ENCODE results near the gene JDP2. TPM values are rescaled to one million over a fixed set of nuclear protein-coding genes. Genes with fewer than 3 reads are reported as not detected.
A peak's percentile ranks its signal among the peaks of the same experiment; 100 is the strongest.

Gene JDP2
- total and polyA plus RNA-seq, 2 of the 4 experiments (the other 2 are of a cell fraction) = 35.7 to 38.4 TPM

- H3K4me1 ChIP-seq (ENCODE audit: control insufficient read depth, insufficient read depth, low read length) = peaks cover 26% of the 10 kb centered on the region
- no peak overlapping the region for H2BK15ac ChIP-seq (ENCODE audit: low read depth, low read length)
- H3K4ac ChIP-seq (ENCODE audit: low read depth, low read length) = no peak overlapping the region
- CTCF ChIA-PET = no interaction called here
- peaks cover 38 to 87% of the 10 kb centered on the region in 2 experiments for H3K79me1 ChIP-seq (ENCODE audit: low read depth in 1 of 2, low read length in 2 of 2)
- intact Hi-C loops (cut with micrococcal nuclease) (no loop called here), dilution Hi-C loops (cut with HindIII; ENCODE audit: low sequenced_read_pairs, unreplicated experiment) (no loop called here), in situ Hi-C loops (cut with MboI; ENCODE audit: low sequenced_read_pairs) (no loop called here)
- no peak overlapping the region for H3K4me3 ChIP-seq (ENCODE audit: insufficient read depth, low read depth, low read length)
- H2BK20ac ChIP-seq (ENCODE audit: low read depth, low read length) = no peak overlapping the region
- peak overlapping the region; percentile 9 for H2AFZ ChIP-seq (replicated peaks; ENCODE audit: low read length, poor library complexity)
- no peak overlapping the region for H3K23ac ChIP-seq (ENCODE audit: low read depth, low read length)
- H4K5ac ChIP-seq (ENCODE audit: low read depth, low read length) = no peak overlapping the region
- POLR2A ChIA-PET (ENCODE audit: unreplicated experiment) = no interaction called here
- no peak overlapping the region for H3K27ac ChIP-seq (ENCODE audit: insufficient read depth, low read length)
- H2AK5ac ChIP-seq (ENCODE audit: low read depth, low read length) = no peak overlapping the region
- H3K56ac ChIP-seq (ENCODE audit: extremely low read depth, insufficient read depth, low read length) = no peak overlapping the region
- H3K14ac ChIP-seq (replicated peaks; ENCODE audit: low read depth, low read length) = no peak overlapping the region
- peaks cover 86% of the 10 kb centered on the region for H4K20me1 ChIP-seq (ENCODE audit: insufficient read depth, low read length)
- no peak overlapping the region for H3K4me2 ChIP-seq (ENCODE audit: low read depth, low read length)
- TF ChIP-seq MAFK (IDR thresholded peaks at IDR 0.05; ENCODE audit: low read depth, low read length) = no peak
- TF ChIP-seq CHD1 (IDR thresholded peaks at IDR 0.05; ENCODE audit: low read depth, low read length) = no peak
- TF ChIP-seq CEBPB (IDR thresholded peaks at IDR 0.05; ENCODE audit: low read depth, low read length) = no peak
- no peak for TF ChIP-seq MAZ (IDR thresholded peaks at IDR 0.05; ENCODE audit: borderline replicate concordance, low read depth, low read length)
- no peak for TF ChIP-seq CTCF (conservative IDR thresholded peaks at IDR 0.05; ENCODE audit: low read depth, low read length)
- TF ChIP-seq MXI1 (IDR thresholded peaks at IDR 0.05; ENCODE audit: borderline replicate concordance, low read depth, low read length) = no peak
- TF ChIP-seq FOS (IDR thresholded peaks at IDR 0.05; ENCODE audit: low read depth, low read length) = no peak
- TF ChIP-seq POLR2A (IDR thresholded peaks at IDR 0.05; ENCODE audit: low read depth, low read length) = no peak
- TF ChIP-seq, protein P1, sequence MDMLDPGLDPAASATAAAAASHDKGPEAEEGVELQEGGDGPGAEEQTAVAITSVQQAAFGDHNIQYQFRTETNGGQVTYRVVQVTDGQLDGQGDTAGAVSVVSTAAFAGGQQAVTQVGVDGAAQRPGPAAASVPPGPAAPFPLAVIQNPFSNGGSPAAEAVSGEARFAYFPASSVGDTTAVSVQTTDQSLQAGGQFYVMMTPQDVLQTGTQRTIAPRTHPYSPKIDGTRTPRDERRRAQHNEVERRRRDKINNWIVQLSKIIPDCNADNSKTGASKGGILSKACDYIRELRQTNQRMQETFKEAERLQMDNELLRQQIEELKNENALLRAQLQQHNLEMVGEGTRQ (IDR thresholded peaks at IDR 0.05; ENCODE audit: low read depth, low read length) = no peak
- peaks cover 49% of the 10 kb centered on the region for H3K9me1 ChIP-seq (ENCODE audit: insufficient read depth, low read length)
- H3K27me3 ChIP-seq (ENCODE audit: control insufficient read depth, insufficient read depth, low read length) = no peaks in the 10 kb centered on the region
- no peak overlapping the region for H2BK5ac ChIP-seq (ENCODE audit: low read depth, low read length, poor library complexity, severe bottlenecking)
- no TSS peak for BruUV-seq (replicated peaks)
- no peak overlapping the region for H2BK120ac ChIP-seq (ENCODE audit: low read depth, low read length)
- H2AK9ac ChIP-seq (replicated peaks; ENCODE audit: low read depth, low read length, poor library complexity) = no peak overlapping the region
- H3K9me3 ChIP-seq (ENCODE audit: control insufficient read depth, insufficient read depth, low read length) = no peaks in the 10 kb centered on the region
- H3K9ac ChIP-seq (ENCODE audit: low read depth, low read length) = no peak overlapping the region
- no peak overlapping the region for H3K18ac ChIP-seq (ENCODE audit: low read depth, low read length)
- peaks cover 44% of the 10 kb centered on the region for H3K36me3 ChIP-seq (ENCODE audit: control insufficient read depth, insufficient read depth, low read length)
- ATAC-seq (ENCODE audit: low read depth) (no peak), DNase-seq (no peak)
- no peak overlapping the region for H4K8ac ChIP-seq (ENCODE audit: low read depth in 2 of 2, low read length in 2 of 2)
- WGBS, 2 experiments (ENCODE audit: extremely low coverage in 2 of 2, insufficient read length in 1 of 2) = 80% methylated on average over 1 of the region's 8 CpGs; no CpG with 5 or more reads in 1 of the 2 experiments
- H4K91ac ChIP-seq (ENCODE audit: insufficient read depth, low read depth, low read length) = no peak overlapping the region
These were observed 4.6 kb downstream of the JDP2 start for GRCh38 chr14:75432411-75432810.
